Prostate gland (tissue), 2 donors: Measurements from ENCODE around the gene PITX1. TPM values are rescaled to one million over a fixed set of nuclear protein-coding genes. Genes with fewer than 3 reads are reported as not detected.
A peak's percentile ranks its signal among the peaks of the same experiment; 100 is the strongest.

Source experiments
- DNase-seq: peaks from one replicate; pipeline ENCODE4 v3.0.0-alpha.2; 2019; ENCODE audit warnings: low spot score
- H3K27ac ChIP-seq, 2 donors: fragments of 200-600 bp; sonication (generic); 2 replicates each; pipeline ENCODE4 v1.5.1; 2017 to 2019
- H3K27me3 ChIP-seq: fragments of 200-600 bp; sonication (generic); replicated peaks from 2 replicates; pipeline ENCODE4 v1.5.1; 2019; ENCODE audit not compliant: insufficient read depth
- H3K36me3 ChIP-seq, 2 donors: fragments of 200-600 bp; sonication (generic); 1 replicate in 1 of 2; 2 replicates in 1 of 2; pipeline versions ENCODE4 v1.5.1 to v1.8.1; 2017 to 2019
- H3K4me1 ChIP-seq: fragments of 200-600 bp; sonication (generic); replicated peaks from 2 replicates; pipeline ENCODE4 v1.5.1; 2019
- H3K4me3 ChIP-seq, 2 donors: fragments of 200-600 bp; sonication (generic); 2 replicates each; pipeline ENCODE4 v1.5.1; 2017 to 2019
- H3K9me3 ChIP-seq: fragments of 200-600 bp; sonication (generic); 2 replicates; pipeline ENCODE4 v1.5.1; 2017
- POLR2A ChIP-seq: fragments of 450-650 bp; IDR thresholded peaks from one replicate; pipeline ENCODE4 v1.6.1; 2016; ENCODE audit warnings: antibody characterized with exemption, mild to moderate bottlenecking
- POLR2AphosphoS5 ChIP-seq: sonication (generic); formaldehyde crosslinking; IDR thresholded peaks from one replicate; pipeline ENCODE4 v1.6.1; 2017; ENCODE audit warnings: antibody characterized with exemption
- WGBS: methylation state at CpG from one replicate; pipeline ENCODE4 v1.1.5; 2018; 5-methylcytosine and 5-hydroxymethylcytosine counted together
- intact Hi-C: fragments of 100-400 bp; cut with DNase I; formaldehyde crosslinking; loops from one replicate; pipeline ENCODE4 v1.14.2; 2022
- total RNA-seq, 2 donors: library from RNA; depleted of rRNA; stranded (reverse); fragments of >200 nt; gene quantifications; one replicate each; pipeline ENCODE4 v1.1.0, GENCODE V29; 2016
- TF ChIP-seq, protein P1 (sequence below), 4 experiments: fragments of 200-600 bp in 2 of 4; fragments of 450-650 bp in 2 of 4; sonication (generic) in 2 of 4; IDR thresholded peaks; 1 replicate in 3 of 4; 2 replicates in 1 of 4; pipeline ENCODE4 v1.5.1; 2016 to 2019; ENCODE audit warnings: antibody characterized with exemption in 4 of 4, mild to moderate bottlenecking in 2 of 4, moderate library complexity in 2 of 4

PITX1 gene
- total RNA-seq, 2 donors from 2014 or later: 6.8 to 50.6 TPM

GRCh38 chr5:135031813-135032694 is 2.0 kb downstream of the PITX1 start:
- H3K36me3 ChIP-seq: no peaks in the 10 kb centered on the region
- TF ChIP-seq POLR2A (no peak), POLR2AphosphoS5 (no peak)
- TF ChIP-seq, protein P1, sequence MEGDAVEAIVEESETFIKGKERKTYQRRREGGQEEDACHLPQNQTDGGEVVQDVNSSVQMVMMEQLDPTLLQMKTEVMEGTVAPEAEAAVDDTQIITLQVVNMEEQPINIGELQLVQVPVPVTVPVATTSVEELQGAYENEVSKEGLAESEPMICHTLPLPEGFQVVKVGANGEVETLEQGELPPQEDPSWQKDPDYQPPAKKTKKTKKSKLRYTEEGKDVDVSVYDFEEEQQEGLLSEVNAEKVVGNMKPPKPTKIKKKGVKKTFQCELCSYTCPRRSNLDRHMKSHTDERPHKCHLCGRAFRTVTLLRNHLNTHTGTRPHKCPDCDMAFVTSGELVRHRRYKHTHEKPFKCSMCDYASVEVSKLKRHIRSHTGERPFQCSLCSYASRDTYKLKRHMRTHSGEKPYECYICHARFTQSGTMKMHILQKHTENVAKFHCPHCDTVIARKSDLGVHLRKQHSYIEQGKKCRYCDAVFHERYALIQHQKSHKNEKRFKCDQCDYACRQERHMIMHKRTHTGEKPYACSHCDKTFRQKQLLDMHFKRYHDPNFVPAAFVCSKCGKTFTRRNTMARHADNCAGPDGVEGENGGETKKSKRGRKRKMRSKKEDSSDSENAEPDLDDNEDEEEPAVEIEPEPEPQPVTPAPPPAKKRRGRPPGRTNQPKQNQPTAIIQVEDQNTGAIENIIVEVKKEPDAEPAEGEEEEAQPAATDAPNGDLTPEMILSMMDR (IDR thresholded peaks at IDR 0.05): no peak
- H3K27me3 ChIP-seq: peaks cover 5% of the 10 kb centered on the region
- DNase-seq: no peak
- H3K4me3 ChIP-seq: peak overlapping the region; percentile 48 to 57
- H3K4me1 ChIP-seq: no peaks in the 10 kb centered on the region
- intact Hi-C loops: no loop called here
- peak overlapping the region; percentile 74 to 81 for H3K27ac ChIP-seq
- 47% methylated on average over 15 of the region's 15 CpGs for WGBS
- H3K9me3 ChIP-seq: no peaks in the 10 kb centered on the region

DNA sequence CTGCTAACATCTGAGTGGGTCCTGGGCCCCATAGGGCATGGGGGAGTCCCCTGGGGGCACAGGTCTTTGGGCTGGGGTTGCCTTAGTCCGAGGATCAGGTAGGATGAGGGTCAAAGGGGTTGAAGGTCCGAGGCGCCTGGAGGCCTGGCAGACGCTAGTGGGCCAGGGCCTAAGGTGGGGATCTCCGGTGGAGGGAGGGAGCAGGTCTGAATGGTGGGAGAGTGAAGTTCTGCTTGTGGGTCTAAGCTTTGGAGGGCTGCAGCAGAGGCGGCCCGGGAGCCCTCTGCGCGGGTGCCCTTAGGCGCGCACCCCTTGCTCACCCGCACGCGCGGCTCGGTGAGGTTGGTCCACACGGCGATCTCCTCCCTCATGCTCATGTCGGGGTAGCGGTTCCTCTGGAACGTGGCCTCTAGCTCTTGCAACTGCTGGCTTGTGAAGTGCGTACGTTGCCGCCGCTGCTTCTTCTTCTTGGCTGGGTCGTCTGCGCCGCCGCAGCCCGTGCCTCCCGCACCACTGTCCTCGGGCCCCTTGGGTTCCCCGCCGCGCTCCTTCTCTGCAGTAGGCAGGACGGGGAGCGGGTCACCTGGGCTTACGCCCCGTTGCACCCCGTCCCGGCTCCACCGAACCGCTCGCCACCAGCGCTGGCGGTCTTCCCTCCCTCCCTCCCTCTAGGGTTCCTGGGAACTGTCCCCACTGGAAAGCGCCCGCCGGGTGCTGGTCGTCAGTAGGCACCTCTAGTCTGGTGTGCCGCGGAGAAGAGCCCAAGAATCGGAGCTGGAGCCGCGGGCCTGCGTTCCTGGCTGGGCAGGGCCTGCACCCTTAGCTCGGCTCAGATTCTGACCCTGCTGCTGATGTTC is 2.8 kb downstream of the PITX1 start:
- no peak for DNase-seq
- 54% methylated on average over 55 of the region's 57 CpGs for WGBS
- peaks cover 5% of the 10 kb centered on the region for H3K27me3 ChIP-seq
- H3K4me3 ChIP-seq: peak overlapping the region; percentile 48 to 57
- TF ChIP-seq POLR2A: no peak
- TF ChIP-seq, protein P1 (IDR thresholded peaks at IDR 0.05): no peak
- TF ChIP-seq POLR2AphosphoS5: no peak
- no peaks in the 10 kb centered on the region for H3K36me3 ChIP-seq
- H3K9me3 ChIP-seq: no peaks in the 10 kb centered on the region
- H3K4me1 ChIP-seq: no peaks in the 10 kb centered on the region
- intact Hi-C loops: no loop called here
- peak overlapping the region; percentile 36 to 81 for H3K27ac ChIP-seq

DNA sequence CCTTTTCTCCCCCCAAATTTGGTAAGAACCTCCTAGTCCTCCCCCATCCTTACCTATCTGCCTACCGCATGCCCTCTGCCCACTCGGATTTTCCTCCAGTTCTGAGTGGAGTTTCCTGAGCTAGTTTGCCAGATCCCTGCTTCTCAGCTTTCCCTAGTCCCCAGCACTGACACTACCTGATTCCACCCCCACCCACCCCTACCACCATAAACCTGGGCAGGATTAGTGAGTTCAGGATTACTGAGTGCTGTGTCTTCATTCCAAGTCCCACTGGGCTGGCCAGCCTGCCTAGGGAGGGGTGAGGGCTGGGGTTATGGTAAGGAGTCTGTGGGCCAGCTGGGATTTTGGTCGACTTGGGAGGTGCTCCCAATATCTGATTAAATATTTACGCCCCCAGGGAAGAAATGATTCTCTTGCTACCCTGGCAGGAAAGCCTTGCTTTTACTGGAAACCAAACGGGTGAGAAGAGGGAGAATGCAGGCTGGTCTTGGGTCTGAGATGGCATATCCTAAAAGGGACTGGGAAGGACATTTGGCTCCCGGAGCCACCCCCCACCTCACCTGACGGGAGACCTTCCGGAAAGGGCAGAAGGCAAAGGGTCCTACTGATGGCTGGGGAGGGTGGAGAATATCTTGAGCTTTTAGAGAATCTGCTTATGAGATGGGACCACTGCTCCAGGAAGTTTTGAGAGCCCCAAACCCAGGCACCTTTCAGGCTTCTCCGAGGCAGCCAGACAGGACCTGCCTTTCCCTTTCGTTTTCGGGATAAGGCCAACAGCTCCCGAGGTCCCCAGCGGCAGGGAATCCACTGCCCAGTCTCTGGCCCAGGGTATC is 3.7 kb downstream of the PITX1 start:
- H3K9me3 ChIP-seq: no peaks in the 10 kb centered on the region
- peak overlapping the region; percentile 36 to 81 for H3K27ac ChIP-seq
- intact Hi-C loops: no loop called here
- H3K36me3 ChIP-seq: no peaks in the 10 kb centered on the region
- peaks cover 5% of the 10 kb centered on the region for H3K27me3 ChIP-seq
- peak overlapping the region; percentile 48 to 57 for H3K4me3 ChIP-seq
- H3K4me1 ChIP-seq: no peaks in the 10 kb centered on the region
- no peak for TF ChIP-seq POLR2AphosphoS5
- TF ChIP-seq, protein P1 (IDR thresholded peaks at IDR 0.05): no peak
- no peak for TF ChIP-seq POLR2A
- no peak for DNase-seq
- 61% methylated on average over 13 of the region's 13 CpGs for WGBS

GRCh38 chr5:135029477-135030122 is 4.4 kb downstream of the PITX1 start:
- no peaks in the 10 kb centered on the region for H3K4me1 ChIP-seq
- no peak for DNase-seq
- no peaks in the 10 kb centered on the region for H3K9me3 ChIP-seq
- peak overlapping the region in 1 of 2 donors; percentile 81 for H3K27ac ChIP-seq
- H3K36me3 ChIP-seq: no peaks in the 10 kb centered on the region
- TF ChIP-seq POLR2A (no peak), POLR2AphosphoS5 (no peak)
- TF ChIP-seq, protein P1 (IDR thresholded peaks at IDR 0.05): no peak
- H3K27me3 ChIP-seq: peaks cover 5% of the 10 kb centered on the region
- intact Hi-C loops: loop anchor here (2.0 kb wide), 1 partner anchor 161 kb away; no protein-coding TSS in a partner anchor
- 61% methylated on average over 15 of the region's 15 CpGs for WGBS
- no peak overlapping the region for H3K4me3 ChIP-seq
